AG08395 (cell line): ENCODE measurements around the gene IL21.
"Not testable (repeated sequence)": the region's sequence is repeated elsewhere in the genome, so short reads cannot be mapped to it uniquely, and the experiment has no call there.

Experiments
- DNase-seq: peaks from one replicate; pipeline ENCODE4 v3.0.0; 2012; ENCODE audit warnings: mixed read lengths, low spot score

Gene IL21

DNA sequence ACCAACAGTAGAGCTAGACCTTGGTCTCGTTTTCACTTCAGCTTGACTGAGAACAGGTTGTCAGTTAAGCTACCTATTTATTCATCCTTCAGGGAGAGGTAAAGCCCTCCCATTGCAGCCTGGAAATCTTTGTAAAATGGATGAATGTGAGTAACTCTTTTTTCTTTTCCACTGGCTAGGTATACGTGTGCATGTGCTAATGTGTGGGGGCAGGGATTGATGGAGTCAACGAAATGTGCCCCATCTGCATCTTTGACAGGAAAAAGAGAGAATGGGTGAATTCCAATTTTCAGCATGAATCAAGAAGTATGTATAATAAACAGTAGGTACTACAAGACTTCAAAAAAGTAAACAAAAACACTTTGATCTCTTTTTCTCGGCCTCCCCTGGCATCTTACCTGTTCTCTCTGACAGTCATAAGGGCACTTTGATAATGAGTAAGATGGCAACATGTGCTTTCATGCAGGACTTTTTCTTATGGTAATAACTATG is at the start of gene IL21:
Gene IL21, minus strand, starts transcription at position 51 of the 492 bp plus-strand sequence. CDS start 55 bp downstream, outside the sequence.
- DNase-seq: no peak

DNA sequence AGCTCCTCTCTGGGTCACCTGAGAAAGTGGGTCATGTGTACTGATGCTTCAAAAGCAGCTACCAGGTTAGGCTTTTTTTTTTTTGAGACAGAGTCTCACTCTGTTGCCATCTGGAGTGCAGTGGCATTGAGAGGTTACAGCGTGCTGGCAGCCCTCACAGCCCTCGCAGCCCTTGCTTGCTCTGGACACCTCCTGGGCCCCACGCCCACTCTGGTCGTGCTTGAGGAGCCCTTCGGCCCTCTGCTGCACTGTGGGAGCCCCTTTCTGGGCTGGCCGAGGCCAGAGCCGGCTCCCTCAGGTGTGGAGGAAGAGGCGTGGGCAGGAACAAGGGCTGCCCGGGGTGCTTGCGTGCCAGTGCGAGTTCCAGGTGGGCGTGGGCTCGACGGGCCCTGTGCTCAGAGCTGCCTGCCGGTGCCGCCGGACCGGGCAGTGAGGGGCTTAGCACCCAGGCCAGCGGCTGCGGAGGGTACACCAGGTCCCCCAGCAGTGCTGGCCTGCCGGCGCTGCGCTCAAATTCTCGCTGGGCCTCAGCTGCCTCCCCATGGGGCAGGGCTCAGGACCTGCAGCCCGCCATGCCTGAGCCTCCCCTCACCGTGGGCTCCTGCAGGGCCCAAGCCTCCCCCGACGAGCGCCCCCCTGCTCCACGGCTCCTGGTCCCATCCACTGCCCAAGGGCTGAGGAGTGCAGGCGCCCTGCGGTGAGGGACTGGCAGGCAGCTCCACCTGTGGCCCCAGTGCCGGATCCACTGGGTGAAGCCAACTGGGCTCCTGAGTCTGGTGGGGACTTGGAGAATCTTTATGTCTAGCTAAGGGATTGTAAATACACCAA is 49.3 kb upstream of the IL21 start:
- no peak for DNase-seq

DNA sequence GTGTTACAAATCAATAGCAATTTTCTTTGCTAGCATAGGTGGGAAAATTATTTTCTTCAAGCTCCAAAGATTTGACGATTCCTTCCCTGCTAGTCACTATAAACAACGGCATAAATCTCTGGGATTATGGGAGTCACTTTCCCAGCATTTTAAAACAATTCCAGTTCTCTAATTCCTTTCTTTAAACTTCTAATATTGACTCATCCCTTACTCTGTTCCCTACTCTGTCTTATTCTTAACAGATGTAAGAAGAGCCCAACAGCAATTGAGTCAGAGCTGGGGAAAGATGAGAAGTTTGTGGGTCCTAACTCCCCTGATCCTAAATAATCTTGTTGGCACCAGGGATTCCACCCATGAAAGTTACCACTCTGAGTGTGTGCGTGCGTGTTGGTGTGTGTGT is 47.4 kb upstream of the IL21 start:
- peak; percentile 82 for DNase-seq

DNA sequence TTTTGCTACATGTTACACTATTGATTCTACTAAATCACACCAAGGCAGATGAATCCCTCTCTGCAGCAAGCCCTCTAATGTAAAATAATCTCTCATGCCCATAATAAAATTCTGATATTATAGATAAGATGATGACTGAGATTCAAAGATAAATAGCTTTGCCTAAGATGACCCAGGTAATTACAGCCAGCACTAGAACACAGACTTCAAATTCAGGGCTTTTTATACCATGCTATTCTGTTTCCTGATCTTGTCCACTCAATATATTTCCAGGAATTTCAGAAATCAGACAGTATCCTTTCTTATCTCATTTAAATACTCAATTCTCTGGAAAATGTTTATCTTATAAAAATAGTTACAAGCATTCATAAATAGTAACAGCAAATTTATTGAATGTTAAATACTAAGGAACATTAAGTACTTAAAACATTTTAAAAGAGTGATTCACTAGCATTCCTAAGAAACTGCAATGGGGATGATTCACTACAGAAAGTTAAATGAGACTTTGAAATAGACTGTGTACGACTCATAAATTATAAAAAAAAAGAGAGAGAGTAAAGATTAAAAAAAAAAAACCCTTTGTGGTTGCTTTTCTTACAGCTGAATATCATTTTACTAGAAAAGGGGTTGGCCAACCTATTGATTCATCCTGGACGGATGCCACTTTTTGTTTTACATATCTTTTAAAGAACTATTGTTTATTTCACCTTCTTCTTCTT is 45.8 kb upstream of the IL21 start:
- DNase-seq: peak; percentile 79

DNA sequence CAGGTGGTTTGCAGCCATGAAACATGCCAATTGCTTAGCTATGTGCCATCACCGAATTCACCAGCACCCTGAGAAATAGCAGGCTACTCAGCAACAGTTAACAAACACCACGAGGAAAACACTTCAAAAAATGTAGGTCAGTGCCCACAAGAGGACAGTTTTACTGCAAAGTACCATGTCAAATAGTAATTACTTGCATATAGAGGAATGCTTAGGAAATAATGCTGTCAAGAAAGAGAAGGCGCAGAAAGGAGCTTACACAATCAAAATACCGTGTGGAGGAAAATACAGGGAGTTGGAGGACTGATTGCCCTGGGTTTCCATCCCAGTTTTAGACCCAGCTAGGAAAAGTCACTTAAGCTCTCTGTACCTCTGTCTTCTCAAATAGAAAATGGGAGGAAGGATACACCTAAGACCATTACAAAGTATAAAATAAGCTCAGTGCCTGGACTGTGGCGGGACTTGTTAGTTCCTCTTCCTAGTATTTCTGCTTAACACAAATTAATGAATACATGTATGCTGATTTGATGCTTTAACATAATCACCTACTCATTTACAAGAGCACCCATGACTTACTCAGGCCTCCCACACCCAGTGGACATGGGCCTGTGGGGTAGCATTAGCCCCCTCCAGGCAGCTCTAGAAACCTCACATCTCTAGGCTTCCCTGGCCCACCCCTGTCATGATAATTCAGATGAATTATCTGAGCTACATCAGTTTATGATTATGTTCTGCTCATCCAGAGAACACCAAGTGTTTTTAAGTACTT is 44.5 kb upstream of the IL21 start:
- peak; percentile 69 for DNase-seq

DNA sequence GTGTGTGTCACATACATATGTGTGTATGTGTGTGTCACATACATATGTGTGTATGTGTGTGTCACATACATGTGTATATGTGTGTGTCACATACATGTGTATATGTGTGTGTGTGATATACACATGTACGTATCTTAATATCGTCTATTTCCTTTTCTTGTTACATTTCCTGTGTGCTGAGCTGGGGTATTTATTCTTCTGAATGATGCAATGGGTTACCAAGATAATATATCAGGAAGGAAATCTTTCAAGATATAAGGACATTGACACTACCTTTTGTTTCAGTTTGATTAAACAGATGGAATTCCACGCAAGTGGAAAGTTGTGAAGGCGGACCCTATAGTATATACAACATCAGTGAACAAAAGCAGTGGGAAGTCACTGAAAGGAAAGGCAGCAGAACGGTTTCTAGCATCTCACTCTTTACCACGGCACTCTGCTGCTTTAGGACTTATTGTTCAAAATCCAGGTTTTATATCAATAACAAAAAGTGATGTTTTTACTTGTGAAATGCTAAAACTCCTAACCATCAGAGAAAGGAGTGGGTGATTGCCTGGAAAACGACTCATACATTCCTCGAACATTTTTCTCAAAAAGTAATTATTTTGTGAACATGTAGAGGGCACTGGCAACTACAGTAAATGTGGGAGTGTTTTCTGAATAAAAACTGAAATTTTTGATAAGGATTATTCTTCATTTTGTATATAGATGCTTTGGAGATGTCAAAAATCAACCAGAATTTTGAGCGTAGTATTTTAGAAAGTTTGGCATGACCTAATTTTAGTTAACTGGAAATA is 43.1 kb upstream of the IL21 start:
- DNase-seq: no peak

DNA sequence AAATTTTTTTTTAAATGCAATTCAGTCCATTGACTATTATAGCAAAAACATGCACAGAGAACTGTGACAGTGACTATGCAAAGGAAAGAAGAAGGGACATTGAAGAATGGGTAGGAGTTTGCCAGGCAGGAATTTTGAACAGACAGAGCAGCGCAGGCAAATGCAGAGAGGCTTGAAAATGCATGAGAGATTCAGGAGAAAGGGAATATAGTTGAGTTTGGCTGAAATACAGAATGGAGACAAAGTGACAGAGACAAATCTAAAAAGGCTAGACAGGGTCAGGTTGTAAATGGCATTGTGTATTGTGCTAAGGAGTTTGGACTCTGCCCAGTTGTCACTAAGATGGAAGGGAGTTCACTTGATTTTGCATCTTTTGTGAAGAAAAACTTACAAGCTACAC is 42.4 kb upstream of the IL21 start:
- DNase-seq: no peak

DNA sequence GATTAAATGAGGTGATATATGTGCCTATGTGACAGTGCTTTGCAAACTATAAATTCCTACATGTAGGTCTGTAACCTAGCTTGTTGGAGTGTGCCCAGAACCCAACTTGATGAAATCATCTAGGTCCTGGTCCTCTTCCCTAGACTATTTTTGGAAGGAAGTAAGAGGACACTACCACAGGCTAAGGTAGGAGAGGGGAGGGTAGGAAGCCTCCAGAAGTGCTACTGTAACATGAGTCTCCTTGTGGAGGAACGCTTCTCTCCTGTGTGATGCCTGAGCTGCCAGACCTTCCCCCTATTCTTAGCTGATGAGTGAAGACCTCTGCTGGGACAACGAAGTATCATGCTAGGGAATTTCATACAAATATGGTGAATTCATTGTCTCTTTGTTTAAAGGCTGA is 41.8 kb upstream of the IL21 start:
- no peak for DNase-seq

DNA sequence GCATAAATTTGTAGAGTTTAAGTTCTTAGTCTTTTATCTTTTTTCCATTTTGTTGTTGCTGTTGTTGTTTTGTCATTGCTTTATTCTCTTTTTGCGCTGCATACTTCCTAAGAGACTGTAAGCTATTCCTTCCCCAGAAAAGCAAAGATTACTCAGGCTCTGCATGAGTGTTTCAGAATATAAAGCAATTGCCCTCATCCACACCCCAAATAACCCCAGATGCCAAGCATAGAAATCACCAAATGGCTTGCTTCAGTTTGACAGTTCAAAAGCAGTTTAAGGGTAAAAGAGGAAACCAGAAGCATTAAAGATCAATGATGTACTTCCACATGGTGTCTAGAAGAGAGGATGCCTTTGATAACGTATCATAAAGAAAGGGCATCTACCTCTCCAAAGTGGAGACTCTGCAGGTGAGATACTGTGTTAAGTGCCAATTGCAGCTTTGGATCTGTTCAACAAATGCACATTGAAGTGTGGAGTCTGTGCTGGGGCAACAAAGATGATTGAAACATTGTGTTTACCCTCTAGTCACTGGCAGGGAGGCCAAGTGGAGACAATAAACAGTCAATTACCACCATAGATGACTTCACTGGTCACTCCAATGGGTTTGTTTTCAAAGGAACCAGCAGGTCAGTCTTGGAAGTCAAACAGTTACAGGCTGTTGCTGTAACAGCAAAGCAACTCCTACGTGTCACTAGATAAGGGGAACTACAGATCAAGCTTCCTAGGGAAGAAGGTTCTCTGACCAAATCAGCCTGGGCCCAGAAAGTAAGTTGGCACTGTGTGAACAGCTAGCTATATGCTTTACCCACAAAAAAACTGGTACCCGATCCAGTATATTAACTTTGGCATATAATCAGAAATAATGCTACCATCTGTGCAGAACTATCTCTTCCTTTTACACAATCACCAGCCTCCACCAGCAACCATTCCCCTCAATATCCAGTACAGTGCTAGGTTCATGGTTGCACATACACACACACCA is 40.6 kb upstream of the IL21 start:
- no peak for DNase-seq

DNA sequence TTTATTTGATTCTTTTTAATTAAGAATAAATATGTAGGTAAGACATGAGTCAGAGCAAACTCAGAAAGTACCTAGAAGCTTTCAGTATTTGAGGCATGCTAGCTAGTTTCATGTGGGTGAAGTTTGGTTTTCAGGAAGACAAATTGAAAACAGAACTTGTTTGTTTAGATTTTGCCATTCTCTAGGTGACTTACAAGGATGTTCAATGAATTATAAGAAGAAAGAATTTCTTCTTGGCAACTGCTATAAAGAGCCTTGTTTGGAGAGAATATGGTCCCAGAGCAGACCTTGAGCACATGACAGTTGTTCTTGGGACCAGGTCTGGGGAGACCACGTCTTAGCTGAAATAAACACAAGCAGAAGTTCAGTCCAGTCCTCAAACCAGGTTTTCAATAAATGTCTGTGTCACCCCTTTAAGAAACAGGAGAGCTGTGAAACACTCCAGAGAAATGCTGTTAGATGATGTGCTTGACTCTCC is 38.0 kb upstream of the IL21 start:
- DNase-seq: no peak

DNA sequence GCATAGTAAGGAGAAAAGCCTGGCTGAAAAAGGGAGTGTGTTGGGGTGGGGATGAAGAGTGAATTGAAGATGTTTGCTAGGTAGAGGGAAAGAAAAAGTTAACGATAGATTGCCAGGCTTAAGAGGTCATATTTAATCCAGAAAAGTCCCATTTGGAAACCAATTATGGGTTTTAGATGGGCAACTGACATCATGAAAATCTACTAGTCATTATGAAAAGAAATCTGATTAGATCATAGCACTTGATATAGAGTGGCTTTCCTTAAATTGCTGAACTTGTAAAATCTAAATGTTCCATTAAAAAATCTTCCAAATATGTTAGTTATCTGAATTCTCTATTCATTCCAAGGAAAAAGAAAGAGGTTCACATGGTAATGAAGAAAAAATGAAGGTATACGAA is 37.5 kb upstream of the IL21 start:
- no peak for DNase-seq

DNA sequence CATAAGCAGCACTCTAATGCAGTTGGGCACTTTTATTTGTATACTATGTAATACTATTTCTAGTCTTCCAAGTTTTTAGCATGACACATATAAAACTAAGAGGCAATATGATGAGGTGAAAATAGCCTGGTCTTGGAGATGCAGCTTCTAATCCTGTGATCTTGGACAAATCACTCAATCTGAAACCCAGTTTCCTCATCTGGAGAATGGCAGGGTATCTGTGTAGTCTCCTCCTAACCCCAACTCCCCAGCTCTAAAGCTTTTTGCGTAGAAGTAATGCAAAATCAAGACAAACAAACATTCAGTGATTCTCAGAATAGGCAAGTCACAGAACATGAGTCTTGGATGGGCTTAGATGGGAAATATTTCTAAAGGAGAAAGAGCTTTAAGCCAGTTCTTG is 36.7 kb upstream of the IL21 start:
- DNase-seq: no peak

DNA sequence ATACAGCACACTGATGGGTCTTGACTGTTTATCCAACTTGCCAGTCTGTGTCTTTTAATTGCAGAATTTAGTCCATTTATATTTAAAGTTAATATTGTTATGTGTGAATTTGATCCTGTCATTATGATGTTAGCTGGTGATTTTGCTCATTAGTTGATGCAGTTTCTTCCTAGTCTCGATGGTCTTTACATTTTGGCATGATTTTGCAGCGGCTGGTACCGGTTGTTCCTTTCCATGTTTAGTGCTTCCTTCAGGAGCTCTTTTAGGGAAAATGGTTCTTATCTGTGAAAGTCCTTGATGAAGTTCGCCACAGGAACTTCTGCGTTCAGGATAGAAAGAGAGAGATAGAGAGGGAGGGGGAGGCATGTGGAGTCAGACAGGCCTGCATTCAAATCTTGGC is 35.7 kb upstream of the IL21 start:
- not testable (repeated sequence) for DNase-seq

DNA sequence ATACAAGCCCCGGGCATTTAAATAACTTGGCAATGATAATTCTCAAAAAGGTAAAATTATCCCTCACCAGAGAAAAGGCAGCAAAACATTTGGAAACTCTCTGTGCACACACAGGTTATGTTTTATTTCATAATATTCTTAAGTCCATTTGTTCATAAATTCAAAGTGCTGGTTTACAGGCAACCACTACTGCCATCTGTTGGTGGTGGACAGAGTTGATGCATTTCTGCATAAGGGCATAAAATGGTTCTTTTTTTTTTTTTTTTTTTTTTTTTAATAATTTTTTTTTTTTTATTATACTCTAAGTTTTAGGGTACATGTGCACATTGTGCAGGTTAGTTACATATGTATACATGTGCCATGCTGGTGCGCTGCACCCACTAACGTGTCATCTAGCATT is 31.5 kb upstream of the IL21 start:
- peak; percentile 57 for DNase-seq

DNA sequence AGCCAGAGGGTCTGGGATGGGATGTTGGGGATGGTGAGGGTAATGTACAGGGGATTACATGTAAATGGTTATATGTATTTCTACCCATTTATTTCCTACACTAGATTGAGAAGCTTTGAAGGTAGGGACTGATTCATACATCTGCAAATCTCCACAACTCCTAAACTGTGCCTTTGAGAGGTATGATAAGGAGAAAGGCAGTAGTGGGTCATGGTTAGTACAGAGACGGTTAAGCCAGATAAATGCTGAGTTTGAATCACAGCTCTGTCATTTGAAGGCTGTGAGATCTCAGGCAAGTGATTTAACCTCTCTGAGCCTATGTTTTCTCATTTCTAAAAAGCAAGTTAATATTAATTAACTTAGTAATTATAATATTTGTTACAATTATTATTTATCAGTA is 29.3 kb upstream of the IL21 start:
- DNase-seq: no peak

DNA sequence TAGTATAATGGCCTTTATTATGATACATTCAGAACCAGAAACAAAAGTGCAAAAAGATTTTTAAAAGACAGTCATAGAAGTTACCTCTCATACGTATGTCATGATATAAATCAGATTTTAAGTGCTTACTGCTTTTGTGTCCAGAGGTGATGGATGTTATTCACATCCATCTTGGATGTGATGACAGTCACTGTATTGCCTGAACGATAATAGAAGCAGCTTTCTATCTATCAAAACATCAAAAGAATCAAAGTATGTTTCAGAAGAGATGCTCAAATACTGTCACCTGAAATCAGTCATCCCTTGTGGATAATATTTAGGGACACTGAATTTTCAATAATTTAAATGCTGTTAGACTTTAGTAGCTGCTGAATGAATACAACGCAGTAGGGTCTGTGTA is 26.8 kb upstream of the IL21 start:
- no peak for DNase-seq

DNA sequence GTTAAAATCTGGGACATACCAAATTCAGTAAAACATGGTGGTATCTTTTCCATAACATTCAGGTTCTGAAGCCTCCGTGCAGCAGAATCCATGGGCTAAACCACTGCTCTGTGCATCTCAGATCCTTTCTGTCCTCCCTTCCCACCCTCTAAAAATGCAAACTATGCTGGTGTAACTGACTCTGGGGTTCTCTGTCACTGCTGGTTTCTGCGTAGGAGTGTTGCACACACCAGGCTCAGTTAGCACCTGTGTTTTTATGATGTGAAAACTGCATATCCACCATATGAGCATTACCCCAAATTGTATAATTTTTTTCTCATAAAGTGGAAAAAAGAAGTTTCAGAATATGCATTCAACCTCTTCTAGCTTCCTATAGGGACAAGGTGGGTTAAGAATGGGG is 22.4 kb upstream of the IL21 start:
- no peak for DNase-seq

DNA sequence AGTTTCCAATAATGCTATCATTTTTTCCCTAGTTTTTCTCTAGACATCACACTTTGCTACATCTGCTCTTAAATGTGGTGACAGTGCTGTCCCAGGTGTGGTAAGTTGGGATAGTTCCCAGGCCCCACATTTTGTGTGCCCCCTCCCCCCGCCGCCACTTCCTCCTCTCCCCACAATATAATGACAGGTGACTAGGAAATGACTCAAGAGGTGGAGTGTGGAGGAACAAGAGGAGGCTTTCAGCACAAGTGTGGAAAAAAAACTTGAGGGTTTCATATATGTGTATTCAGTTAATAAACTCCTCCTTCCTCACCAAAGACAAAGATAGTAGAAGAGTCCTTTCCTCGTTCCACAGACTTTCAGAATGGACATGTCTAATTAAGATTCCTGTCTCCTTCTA is 18.3 kb upstream of the IL21 start:
- no peak for DNase-seq

DNA sequence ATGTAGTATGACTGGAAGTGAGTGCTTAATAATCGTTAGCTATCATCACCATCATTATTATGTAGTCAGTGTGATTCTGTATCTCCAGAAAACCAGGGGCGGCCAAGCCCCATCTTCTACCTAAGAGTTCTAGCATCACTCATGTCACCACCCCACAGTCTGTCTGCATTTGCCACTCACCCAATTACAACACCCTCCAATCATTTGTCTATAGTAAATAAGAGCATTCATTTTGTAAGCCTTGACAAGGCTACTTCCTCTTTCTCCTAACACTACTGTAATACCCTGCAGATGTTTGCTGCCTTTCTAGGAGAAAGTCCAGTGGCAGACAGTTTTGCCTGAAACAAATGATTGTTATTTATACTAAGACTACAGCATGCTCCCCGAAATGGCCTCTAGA is 15.8 kb upstream of the IL21 start:
- DNase-seq: no peak

DNA sequence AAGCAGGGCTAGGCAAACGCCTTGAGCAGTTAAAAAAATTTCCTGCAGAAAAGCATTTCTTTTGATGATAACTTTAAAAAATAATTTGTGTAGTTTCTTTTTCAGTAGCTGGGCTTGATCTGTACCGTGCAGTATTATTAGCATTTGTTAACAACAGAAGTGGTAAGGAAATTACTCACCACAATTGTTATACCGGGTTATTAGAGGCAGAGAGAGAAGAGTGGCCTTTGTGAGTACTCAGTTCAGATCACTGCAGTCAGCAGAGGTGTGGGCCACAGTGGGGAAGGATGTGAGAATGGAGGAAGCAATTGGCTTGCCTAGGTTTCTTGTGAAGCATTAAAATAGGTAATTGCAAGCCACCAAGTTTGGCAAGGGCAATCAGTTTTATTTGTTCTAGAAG is 14.3 kb upstream of the IL21 start:
- DNase-seq: no peak
